Adipose tissue (tissue), 3 donors: Measurements from ENCODE around the gene FMO3. TPM values are rescaled to one million over a fixed set of nuclear protein-coding genes. Genes with fewer than 3 reads are reported as not detected.

ENCODE experiments used
- H3K27ac ChIP-seq: one replicate; pipeline ENCODE4 v1.5.1; 2013; ENCODE audit warnings: low read depth, low read length
- WGBS, 3 donors: extraction: QIAGEN DNeasy Blood & Tissue Kit; methylation state at CpG; one replicate each; pipeline ENCODE4 v1.1.7; 2013; 5-methylcytosine and 5-hydroxymethylcytosine counted together
- polyA plus RNA-seq, 3 donors: library from polyadenylated mRNA; stranded (reverse); fragments of 200-250 nt; gene quantifications; one replicate each; pipeline ENCODE4 v1.2.3, GENCODE V29; 2013
- donor health status: healthy with polysubstance abuse.
- donor health status: Bipolar disorder and iron deficiency.
- donor health status: healthy.

Gene FMO3
- polyA plus RNA-seq, 3 donors, result 0.59 to 13.2 (median 3.4) TPM

- WGBS, 3 donors, result 81 to 84% (median 84%) methylated on average over 3 of the region's 3 CpGs
- H3K27ac ChIP-seq, result no peak overlapping the region
Measured at GRCh38 chr1:171112119-171112518, 21.4 kb downstream of the FMO3 start.

GRCh38 chr1:171113382-171113781 lies 22.7 kb downstream of the FMO3 start:
- no peak overlapping the region for H3K27ac ChIP-seq
- WGBS, 3 donors, result 64 to 84% (median 72%) methylated on average over 3 of the region's 3 CpGs

- no peak overlapping the region for H3K27ac ChIP-seq
- 63 to 69% (median 64%) methylated on average over 2 of the region's 2 CpGs for WGBS, 3 donors
Measured at GRCh38 chr1:171115280-171115897, 24.7 kb downstream of the FMO3 start.

GRCh38 chr1:171116676-171117075 lies 26.0 kb downstream of the FMO3 start:
- 79 to 97% (median 93%) methylated on average over 1 of the region's 1 CpG for WGBS, 3 donors
- no peak overlapping the region for H3K27ac ChIP-seq

DNA sequence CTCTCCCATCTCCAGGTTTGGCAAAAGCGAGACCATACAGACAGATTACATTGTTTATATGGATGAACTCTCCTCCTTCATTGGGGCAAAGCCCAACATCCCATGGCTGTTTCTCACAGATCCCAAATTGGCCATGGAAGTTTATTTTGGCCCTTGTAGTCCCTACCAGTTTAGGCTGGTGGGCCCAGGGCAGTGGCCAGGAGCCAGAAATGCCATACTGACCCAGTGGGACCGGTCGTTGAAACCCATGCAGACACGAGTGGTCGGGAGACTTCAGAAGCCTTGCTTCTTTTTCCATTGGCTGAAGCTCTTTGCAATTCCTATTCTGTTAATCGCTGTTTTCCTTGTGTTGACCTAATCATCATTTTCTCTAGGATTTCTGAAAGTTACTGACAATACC lies 26.4 kb downstream of the FMO3 start:
- WGBS, 3 donors, result 88 to 93% (median 91%) methylated on average over 6 of the region's 6 CpGs
- no peak overlapping the region for H3K27ac ChIP-seq

GRCh38 chr1:171119648-171120047 lies 28.9 kb downstream of the FMO3 start:
- WGBS, 3 donors, result 55 to 77% (median 76%) methylated on average over 2 of the region's 2 CpGs
- no peak overlapping the region for H3K27ac ChIP-seq

- H3K27ac ChIP-seq, result no peak overlapping the region
Measured at GRCh38 chr1:171122299-171122698, 31.6 kb downstream of the FMO3 start.

- H3K27ac ChIP-seq, result no peak overlapping the region
Measured at GRCh38 chr1:171122893-171123292, 32.2 kb downstream of the FMO3 start.

DNA sequence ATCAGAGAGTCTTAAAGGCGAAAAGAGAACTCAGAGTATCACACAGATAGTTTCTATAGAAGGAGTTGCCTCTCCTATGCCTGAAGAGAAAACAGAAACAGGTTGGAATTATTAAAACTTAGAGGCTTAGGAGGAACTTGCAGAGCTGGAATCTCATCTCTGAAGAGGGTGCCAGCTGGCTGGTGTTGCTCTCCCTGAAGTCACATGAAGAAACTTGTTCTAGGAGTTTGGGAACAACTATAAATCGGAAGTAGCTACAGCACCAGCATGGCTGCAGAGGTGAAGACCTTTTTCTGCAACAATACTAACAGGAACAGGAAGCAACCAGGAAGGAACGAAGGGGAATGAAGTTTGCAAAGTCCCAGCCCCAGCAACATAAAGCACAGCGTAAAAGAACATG lies 35.8 kb downstream of the FMO3 start:
- H3K27ac ChIP-seq, result no peak overlapping the region
- 50 to 66% (median 63%) methylated on average over 4 of the region's 4 CpGs for WGBS, 3 donors

DNA sequence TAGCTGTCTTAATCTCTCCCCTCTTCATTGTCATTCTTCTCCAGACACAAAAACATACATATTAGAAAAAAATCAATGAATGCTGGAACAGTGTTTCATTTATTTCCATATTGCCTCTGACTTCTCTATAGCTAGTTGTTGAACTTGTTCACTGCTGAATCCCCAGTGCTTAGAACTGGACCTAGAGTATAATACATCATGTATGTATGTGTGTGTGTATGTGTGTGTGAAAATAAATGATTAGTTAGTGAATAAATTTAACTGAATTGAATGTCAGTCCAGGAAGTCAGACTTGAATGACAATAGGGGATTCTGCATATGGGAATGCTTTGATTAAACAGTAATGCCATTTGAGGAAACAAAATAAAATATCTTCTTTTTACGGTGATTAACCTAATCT lies 36.4 kb downstream of the FMO3 start:
- H3K27ac ChIP-seq, result no peak overlapping the region
- 48 to 81% (median 66%) methylated on average over 1 of the region's 1 CpG for WGBS, 3 donors

DNA sequence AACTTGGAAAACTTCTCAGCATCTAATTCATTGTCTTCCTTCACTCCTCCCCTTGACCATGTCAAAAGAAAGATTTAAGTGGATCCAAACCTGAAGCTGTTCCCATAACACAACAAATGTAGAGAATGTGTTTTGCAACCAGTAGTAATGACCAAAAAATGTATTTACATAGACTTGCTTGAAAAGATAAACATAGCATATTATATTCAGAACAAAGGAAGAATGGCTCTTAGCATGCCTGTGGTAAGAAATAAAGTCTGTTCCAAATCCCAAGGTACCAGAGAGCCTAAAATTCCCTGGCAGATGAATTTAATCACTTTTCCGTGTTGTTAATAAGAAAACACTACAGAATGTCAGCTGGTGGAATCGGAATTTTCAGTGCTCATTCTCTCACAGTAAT lies 36.8 kb downstream of the FMO3 start:
- WGBS, 3 donors, result 13 to 47% (median 45%) methylated on average over 2 of the region's 2 CpGs
- H3K27ac ChIP-seq, result no peak overlapping the region

GRCh38 chr1:171128463-171128862 lies 37.8 kb downstream of the FMO3 start:
- H3K27ac ChIP-seq, result no peak overlapping the region

DNA sequence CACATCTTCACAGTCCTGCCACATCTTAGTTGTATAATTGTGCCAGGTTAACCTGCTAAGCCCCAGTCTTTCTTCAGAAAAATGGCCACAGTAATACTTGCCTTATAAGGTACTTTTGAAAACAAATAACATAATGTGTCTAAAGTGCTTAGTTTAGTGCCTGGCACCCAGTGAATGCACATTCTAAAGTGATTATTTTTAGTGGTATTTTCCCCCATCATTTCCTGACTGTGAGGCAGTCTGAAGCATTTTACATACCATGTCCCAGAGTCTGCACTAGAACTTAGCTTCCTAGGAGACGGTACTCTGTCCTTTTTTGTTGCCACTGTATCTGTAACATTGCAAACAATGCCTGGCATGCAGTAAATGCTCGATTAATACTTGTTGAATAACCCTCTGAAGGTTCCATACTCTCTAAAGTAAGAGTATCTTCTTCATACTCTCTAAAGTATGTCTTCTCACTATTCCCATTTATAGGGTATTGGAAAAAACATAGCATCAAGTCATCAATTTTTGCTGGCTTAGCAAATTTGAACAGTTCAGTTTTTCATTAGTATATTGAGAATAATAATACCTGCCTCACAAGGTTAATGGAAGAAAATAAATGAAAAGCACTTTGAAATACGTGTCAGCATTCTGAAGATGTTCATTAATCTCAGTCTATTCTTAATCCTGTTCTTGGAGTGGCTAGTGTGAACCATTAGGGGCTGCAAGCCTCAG lies 43.7 kb downstream of the FMO3 start:
- WGBS, 3 donors, result 64 to 81% (median 70%) methylated on average over 3 of the region's 3 CpGs
- H3K27ac ChIP-seq, result no peak overlapping the region

GRCh38 chr1:171137580-171137979 lies 46.9 kb downstream of the FMO3 start:
- WGBS, 3 donors, result 46 to 60% (median 55%) methylated on average over 2 of the region's 2 CpGs
- H3K27ac ChIP-seq, result no peak overlapping the region

DNA sequence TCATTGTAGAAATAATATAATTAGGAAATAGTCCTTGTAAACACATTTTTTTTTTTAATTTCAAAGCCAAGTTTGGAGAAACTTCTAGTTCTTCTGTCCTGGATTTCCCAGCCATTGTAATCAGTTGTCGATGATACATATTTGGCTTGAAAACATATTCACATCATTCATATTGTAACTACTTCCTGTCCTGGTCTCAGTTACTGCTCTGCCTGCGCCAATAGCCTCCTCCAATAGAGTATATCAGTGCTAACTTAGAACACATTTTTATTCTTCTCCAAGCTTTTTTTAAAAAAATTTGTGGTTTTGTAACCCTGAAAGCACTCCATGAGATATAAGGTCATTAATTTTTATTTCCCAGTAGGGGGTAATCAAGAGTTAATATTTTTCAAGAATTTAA lies 48.3 kb downstream of the FMO3 start:
- H3K27ac ChIP-seq, result no peak overlapping the region
- 36 to 67% (median 52%) methylated on average over 2 of the region's 2 CpGs for WGBS, 3 donors

DNA sequence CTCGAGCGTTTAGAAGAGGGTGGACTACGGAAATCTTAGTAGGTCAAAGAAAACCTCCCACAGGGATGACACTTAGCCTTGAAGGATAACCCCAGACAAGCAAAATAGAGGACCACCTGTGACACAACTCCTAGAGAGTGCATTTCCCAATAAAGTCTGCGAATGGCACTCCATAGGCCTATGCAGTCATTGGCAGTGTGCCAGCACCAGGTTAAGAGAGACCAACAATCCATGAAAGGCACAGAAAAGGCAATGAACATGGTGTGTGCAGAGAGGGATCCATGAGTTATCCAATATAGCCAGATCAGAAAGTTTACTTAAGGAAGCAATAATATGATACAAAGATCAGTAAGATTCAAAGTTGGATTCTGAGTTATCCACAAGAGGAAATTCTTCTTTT lies 49.2 kb downstream of the FMO3 start:
- H3K27ac ChIP-seq, result no peak overlapping the region
- WGBS, 3 donors, result 63 to 82% (median 81%) methylated on average over 4 of the region's 4 CpGs

GRCh38 chr1:171140401-171140800 lies 49.7 kb downstream of the FMO3 start:
- H3K27ac ChIP-seq, result no peak overlapping the region
- 60 to 79% (median 66%) methylated on average over 5 of the region's 5 CpGs for WGBS, 3 donors

DNA sequence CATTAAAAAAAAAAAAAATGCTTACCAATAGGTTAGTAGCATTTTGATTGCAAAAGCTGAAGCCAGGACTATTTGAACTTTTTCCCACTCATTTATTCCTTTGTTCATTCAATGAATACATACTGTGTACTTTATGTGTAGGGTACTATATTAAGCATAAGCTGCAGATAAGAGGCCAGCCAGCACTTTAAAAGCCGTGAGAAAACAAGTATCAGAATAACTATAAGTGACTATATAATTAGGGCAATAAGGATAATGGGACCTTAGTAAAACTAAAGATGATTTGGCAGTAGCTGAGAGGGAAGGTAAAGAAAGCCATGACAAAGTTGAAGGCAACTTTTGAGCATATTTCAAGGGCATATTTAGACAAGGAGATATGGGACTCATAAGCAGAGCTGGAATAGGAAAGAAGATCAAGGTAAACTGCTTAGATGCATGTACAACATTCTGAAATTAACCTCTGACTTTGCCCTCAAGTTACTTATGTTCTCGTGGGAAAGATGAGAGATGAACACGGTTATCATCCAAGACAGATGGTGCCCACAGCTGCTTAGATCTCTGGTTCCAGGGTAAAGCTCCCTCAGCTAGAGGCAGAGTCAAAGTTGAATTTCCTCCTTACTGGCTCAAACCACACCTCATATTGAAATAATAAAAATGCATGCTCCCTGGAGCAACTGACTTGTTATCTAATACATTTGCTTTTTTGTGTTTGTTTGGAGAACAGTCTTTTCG lies 50.4 kb downstream of the FMO3 start:
- 37 to 51% (median 41%) methylated on average over 4 of the region's 4 CpGs for WGBS, 3 donors
- peak overlapping the region; percentile 59 for H3K27ac ChIP-seq

DNA sequence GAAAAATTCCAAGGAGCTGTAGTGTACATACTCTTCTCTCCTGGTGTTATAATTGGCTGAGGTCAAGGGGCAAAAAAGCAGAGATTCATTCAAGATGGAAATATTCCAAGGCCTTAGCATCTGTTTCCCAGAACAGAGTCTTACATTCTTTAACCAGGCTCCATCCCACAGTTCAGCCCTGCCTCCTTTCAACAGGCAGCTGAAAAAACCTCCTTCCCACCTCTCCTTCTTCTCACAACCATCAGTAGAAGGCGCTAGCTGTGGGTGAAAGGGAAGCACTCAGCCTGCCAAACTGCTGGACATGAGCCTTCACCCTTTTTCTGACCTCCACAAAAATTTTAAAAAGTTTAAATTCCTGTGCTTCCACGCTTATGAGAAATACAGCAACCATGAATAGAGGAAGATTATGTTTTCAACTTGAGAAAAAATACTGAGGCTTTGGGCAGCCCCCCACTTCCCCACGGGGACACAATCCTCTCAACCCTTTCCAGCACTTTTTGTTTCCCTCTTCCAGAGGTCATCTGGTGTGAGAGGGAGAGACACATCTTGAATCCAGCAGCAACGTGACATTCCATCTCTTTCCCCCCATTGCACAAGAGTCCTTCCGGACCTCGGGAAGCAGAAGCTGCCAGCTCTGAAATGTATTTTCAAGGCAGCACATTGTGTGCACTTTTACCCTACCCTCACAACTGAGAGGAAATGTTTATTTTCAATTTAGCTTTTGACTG lies 51.1 kb downstream of the FMO3 start:
- peak overlapping the region; percentile 70 for H3K27ac ChIP-seq
- 15 to 52% (median 17%) methylated on average over 6 of the region's 6 CpGs for WGBS, 3 donors
